Stimulated activated CD8-positive, alpha-beta memory T cell treated with anti-CD3 and anti-CD28 coated beads, Interleukin-4, amount 100 ng/mL, for 48 hours (primary cell): ENCODE data around the gene NTM.

Experiments used
- DNase-seq: peaks from one replicate; pipeline ENCODE4 v3.0.0-alpha.2; 2020

The NTM gene

DNA sequence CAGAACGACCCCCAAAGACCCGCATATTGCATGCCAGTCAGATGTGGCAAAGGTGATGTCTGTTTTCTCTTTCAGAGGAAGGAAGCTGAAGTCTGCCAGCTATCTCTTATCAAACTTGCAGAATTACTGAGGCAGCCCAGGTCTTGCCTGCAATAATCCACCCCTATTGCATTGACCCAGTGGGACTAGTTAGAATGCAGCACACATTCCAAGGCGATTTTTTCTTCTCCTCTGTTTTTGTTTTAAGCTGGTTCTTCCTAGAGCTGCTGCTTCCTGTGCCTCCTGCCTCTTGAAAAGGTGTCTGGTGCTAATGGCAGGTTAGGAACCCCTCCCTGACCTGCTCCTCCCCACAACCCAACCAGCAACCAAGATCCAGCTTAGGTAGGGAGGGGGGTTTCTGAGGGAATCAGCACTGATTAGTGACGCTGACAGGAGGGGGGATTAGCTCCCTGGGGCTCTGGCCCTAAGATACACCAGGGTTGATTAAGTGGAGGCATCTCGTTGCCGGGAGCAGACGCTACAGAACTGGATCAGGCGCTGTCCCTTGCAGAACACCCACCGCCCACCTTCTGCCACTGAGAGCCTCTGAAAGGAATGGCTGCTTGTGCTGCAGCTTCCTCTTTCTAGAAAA lies 2.8 kb downstream of the NTM start:
- DNase-seq = no peak

DNA sequence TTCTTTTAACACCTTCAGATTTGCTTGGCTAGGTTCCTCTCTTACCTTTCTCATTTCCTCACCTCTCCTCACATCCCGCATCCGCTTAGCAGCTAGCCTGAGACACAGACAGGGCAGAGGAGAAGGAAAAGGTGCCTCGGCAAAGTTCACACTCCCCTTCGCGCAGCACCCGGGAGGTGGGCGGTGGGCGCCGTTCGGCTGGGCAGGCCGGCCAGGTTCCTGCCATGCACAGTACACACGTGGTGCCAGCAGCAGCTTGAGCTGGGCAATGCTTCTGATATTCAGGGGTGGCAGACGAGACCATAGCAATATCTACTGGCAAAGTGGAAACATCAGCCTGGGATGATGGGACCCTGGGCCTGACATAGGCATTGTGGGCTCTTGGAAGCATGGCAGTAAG lies 3.3 kb downstream of the NTM start:
- DNase-seq = no peak

- no peak for DNase-seq
Observed at GRCh38 chr11:131375421-131375820, 5.0 kb downstream of the NTM start.

GRCh38 chr11:131375915-131376314 lies 5.5 kb downstream of the NTM start:
- DNase-seq = no peak

DNA sequence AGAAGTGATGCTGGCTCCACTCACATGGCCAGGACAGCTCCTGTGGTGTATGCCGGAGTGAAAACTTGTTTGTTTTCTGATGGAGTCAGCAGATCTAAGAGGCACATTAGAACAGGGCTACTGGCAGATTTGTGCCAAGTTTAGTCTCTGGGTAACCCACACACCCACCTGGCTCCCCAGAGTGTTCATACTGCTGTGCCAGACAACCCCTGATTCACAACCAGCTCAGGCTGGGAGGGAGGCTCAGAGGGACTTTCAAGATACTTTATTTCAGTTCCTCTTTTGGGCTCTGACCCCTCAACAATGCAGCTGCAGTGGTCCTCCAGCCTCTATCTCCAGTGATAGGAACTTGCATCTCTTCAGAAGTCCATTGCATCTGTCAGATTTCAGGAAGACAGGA lies 8.5 kb downstream of the NTM start:
- DNase-seq = no peak

DNA sequence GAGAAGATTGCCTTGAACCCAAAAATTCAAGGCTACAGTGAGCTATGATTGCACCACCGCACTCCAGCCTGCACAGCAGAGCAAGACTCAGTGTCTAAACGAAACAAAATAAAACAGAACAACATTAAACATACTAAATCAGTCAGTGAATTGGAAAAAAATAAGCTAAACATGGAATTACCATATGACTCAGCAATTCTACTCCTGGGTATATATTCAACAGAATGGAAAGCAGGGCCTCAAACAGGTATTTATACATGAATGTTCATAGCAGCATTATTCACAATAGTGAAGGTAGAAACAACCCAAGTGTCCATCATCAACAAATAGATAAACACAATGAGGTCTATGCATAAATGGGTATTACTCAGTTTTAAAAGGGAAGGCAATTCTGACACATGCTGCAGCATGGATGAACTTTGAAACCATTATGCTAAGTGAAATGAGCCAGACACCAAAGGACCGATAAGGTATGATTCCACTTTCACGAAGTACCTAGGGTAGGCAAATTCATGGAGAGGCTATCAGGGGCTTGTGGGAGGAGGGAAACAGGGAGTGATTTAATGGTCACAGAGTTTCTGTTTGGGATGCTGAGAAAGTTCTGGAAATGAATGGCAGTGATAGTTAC lies 15.5 kb downstream of the NTM start:
- DNase-seq = no peak

DNA sequence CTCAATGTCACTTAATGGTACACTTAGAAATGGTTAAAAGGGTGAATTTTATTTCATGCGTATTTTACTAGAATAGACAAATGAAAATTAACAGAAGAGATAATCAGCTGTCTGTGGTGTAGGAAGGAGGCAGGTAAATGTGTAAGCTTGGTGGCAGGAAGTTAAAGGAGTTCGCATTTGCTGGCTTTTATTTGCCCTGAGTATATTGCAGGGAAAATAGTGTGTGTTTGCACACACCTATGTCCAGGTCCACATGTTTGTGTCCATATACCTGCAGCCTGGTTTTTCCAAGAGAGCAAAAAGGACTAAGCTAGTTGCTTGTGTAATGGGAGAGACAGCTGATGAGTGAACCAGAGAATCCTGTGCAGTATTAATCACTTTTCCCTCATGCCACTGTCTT lies 16.0 kb downstream of the NTM start:
- no peak for DNase-seq

- no peak for DNase-seq
Observed at GRCh38 chr11:131388030-131388429, 17.6 kb downstream of the NTM start.

- no peak for DNase-seq
Observed at GRCh38 chr11:131389582-131389981, 19.2 kb downstream of the NTM start.

DNA sequence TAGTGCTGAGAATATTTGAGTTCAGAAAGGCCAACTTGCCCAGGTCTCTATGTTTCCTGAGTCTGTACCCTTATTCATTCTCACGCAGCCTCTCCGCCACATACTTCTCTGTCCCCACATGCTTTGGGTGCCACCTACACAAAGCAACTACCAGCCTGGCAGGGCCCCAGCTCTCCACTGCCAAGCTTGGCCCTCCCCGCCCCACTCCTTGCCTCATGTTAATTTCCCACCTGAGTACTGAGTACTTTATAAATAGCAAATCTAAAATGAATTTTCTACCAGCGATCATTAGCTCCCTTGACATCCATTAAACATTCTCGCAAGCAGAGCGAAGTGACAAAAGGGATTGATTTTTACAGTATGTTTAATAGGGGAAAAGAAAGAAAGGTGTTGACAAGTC lies 20.8 kb downstream of the NTM start:
- DNase-seq = no peak

- no peak for DNase-seq
Observed at GRCh38 chr11:131392528-131393255, 22.3 kb downstream of the NTM start.

DNA sequence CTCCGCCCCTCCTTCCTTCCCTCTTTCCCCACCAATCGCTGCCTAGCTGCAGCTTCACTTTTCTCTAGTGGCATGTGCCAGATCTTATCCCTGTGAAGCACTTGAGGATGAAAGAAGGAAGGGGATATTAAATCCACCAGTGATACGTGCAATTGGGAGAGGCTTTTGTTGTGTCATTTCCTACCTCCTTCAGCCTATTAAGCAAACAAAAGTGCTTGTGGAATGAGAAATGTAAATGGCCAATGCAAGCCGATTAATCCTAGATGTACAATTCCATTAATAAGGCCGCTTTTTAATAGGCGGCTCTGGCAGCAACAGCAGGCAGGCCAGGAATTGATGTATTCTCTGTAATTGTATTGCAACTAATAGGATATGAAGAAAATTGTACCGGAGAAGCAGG lies 23.3 kb downstream of the NTM start:
- no peak for DNase-seq

DNA sequence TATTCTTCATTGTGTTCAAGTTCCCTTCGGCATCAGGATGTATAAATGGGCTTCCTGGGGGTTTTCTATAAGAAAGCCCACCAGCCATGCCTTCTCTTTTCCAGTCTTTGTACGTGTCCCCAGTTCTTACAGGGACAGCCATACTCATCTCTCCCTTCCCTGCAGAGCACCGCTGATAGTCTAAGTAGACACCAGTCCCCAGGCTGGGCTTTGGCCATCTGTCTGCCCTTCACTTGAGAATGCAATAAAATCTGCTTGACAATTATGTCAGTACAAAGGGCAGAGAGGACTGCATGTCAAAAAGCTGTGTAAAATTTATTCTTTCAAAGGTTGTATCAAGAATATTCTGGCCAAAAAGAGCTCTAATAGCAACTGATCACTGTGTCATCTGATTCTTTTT lies 27.3 kb downstream of the NTM start:
- DNase-seq = no peak

DNA sequence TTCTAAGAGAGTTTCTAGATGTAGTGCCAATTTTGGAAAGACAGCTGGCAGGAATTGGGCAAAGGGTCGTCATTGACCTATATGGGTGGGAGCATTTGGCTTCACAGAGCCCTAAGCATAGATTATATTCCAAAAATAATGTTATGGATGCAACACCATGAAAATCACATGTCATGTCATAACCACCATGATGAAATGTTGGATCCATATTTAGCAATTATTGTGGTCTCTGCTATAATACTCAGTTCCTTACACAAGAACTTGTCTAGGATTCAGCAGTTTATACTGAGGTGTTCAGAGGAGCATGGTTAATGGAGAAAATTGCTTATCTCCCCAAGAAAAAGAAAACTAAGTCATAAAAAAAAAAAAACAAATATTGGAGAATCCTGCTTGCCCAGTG lies 31.6 kb downstream of the NTM start:
- DNase-seq = no peak

- DNase-seq = no peak
Observed at GRCh38 chr11:131404010-131404409, 33.6 kb downstream of the NTM start.

DNA sequence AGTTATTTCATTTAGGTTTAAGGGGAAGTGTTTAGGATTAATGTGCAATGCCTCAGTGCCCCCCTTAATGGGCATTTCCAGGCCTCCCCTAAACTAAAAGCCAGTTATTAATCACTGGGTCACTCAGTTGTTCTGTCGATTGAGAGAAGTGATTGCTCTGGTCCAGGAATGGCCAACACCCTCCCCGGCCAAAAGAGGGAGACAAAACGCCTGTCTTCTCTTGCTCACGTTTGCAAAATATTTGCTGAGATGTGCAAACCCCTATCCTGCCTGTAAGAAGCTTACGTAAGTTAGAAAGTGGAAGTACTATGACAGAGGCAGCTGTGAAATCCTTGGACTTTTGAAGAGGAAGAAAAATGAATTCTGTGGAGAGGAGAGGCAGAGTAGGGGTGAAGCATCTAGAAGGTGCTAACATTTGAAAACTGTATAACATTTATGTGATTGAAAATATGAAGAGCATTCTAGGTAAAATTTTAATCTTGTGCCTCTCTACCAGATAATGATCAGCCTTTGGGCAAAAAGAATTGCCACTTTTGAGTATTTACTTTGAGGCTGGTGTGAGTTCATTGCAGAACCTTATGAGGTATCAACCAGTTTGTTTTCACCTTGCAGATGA lies 37.7 kb downstream of the NTM start:
- DNase-seq = no peak

- no peak for DNase-seq
Observed at GRCh38 chr11:131409345-131409744, 38.9 kb downstream of the NTM start.

GRCh38 chr11:131411636-131412035 lies 41.2 kb downstream of the NTM start:
- no peak for DNase-seq

GRCh38 chr11:131412061-131412460 lies 41.6 kb downstream of the NTM start:
- no peak for DNase-seq

DNA sequence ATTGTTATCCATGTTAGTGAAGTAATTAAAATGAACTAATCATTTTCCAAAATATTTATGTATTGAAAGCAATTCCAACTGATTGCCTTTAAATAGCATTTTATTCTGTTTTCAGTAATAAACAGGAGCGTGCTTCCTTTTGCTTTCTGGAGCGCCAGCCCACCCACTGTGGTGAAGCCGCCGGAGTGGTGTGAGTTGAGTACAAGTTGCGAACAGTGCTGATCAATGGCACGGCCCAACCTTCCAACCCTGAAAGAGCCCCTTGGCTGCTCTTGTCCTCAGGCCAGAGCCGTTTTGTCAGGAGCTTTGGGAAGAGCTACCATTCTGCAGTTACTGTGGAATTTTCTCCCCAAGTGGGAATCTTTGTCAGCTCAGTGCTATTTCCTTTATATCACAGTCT lies 42.8 kb downstream of the NTM start:
- DNase-seq = no peak

- no peak for DNase-seq
Observed at GRCh38 chr11:131418189-131418588, 47.8 kb downstream of the NTM start.

GRCh38 chr11:131421066-131421855 lies 50.8 kb downstream of the NTM start:
- no peak for DNase-seq

GRCh38 chr11:131422029-131422428 lies 51.6 kb downstream of the NTM start:
- no peak for DNase-seq
